GM12878 (cell line): ENCODE measurements around the gene P4HA2. TPM values are rescaled to one million over a fixed set of nuclear protein-coding genes. Genes with fewer than 3 reads are reported as not detected.
A peak's percentile ranks its signal among the peaks of the same experiment; 100 is the strongest.

Source experiments
- ATF7 ChIP-seq: fragments of 450-650 bp; IDR thresholded peaks from 2 replicates; pipeline ENCODE4 v1.6.1; 2016; ENCODE audit warnings: low read depth, mild to moderate bottlenecking
- CEBPB ChIP-seq, 2 experiments: fragments of 150-350 bp in 1 of 2; IDR thresholded peaks; 2 replicates each; pipeline ENCODE4 v1.6.1; 2012 to 2014; ENCODE audit warnings: low read depth in 2 of 2, low read length in 2 of 2, borderline replicate concordance in 1 of 2, inconsistent platforms in 1 of 2
- CEBPZ ChIP-seq: fragments of 150-350 bp; IDR thresholded peaks from 2 replicates; pipeline ENCODE4 v1.6.1; 2016; ENCODE audit warnings: low read depth, low read length
- CUX1 ChIP-seq: IDR thresholded peaks from 2 replicates; pipeline ENCODE4 v1.6.1; 2012; ENCODE audit warnings: improper control_type of control experiment, low read depth, low read length; ENCODE audit not compliant: insufficient replicate concordance
- EP300 ChIP-seq, 2 experiments: fragments of 150-350 bp in 1 of 2; IDR thresholded peaks; 2 replicates each; pipeline ENCODE4 v1.6.1; 2011 to 2012; ENCODE audit warnings: low read depth in 2 of 2, low read length in 2 of 2, borderline replicate concordance in 1 of 2, improper control_type of control experiment in 1 of 2, inconsistent platforms in 1 of 2; ENCODE audit not compliant: control insufficient read depth in 1 of 2
- GABPA ChIP-seq: IDR thresholded peaks from 2 replicates; pipeline ENCODE4 v1.6.1; 2014; ENCODE audit warnings: antibody characterized with exemption, low read depth, mild to moderate bottlenecking, inconsistent platforms
- GATAD2B ChIP-seq: fragments of 450-650 bp; conservative IDR thresholded peaks from 2 replicates; pipeline ENCODE4 v1.6.1; 2017; ENCODE audit warnings: low read depth, mild to moderate bottlenecking, moderate library complexity
- HCFC1 ChIP-seq: fragments of 150-350 bp; IDR thresholded peaks from 2 replicates; pipeline ENCODE4 v1.6.1; 2014; ENCODE audit warnings: low read length
- IRF5 ChIP-seq: fragments of 450-650 bp; IDR thresholded peaks from 2 replicates; pipeline ENCODE4 v1.6.1; 2017; ENCODE audit warnings: borderline replicate concordance
- JUND ChIP-seq: IDR thresholded peaks from 2 replicates; pipeline ENCODE4 v1.6.1; 2012; ENCODE audit warnings: low read depth, mild to moderate bottlenecking, low read length, improper control_type of control experiment, moderate library complexity
- MXI1 ChIP-seq: fragments of 150-350 bp; IDR thresholded peaks from 2 replicates; pipeline ENCODE4 v1.6.1; 2011; ENCODE audit warnings: low read depth, mild to moderate bottlenecking, inconsistent platforms, low read length, improper control_type of control experiment
- MYB ChIP-seq: fragments of 150-350 bp; IDR thresholded peaks from 2 replicates; pipeline ENCODE4 v1.6.1; 2014; ENCODE audit warnings: mild to moderate bottlenecking, low read depth, low read length, borderline replicate concordance
- NFXL1 ChIP-seq: fragments of 450-650 bp; IDR thresholded peaks from 2 replicates; pipeline ENCODE4 v1.6.1; 2017; ENCODE audit warnings: antibody characterized with exemption, mild to moderate bottlenecking, borderline replicate concordance
- RBBP5 ChIP-seq: fragments of 200-600 bp; sonication (generic); conservative IDR thresholded peaks from 2 replicates; pipeline ENCODE4 v1.6.1; 2016
- SMAD5 ChIP-seq: IDR thresholded peaks from 2 replicates; pipeline ENCODE4 v1.6.1; 2016; ENCODE audit warnings: antibody characterized with exemption, low read depth
- SP1 ChIP-seq: IDR thresholded peaks from one replicate; pipeline ENCODE4 v1.6.1; 2011; ENCODE audit warnings: low read depth, low read length
- SREBF1 ChIP-seq: IDR thresholded peaks from 2 replicates; pipeline ENCODE4 v1.6.1; 2012; ENCODE audit warnings: mild to moderate bottlenecking, low read length
- TCF7 ChIP-seq: IDR thresholded peaks from 2 replicates; pipeline ENCODE4 v1.6.1; 2014; ENCODE audit warnings: antibody characterized with exemption, borderline replicate concordance
- USF2 ChIP-seq: IDR thresholded peaks from 2 replicates; pipeline ENCODE4 v1.6.1; 2011; ENCODE audit warnings: low read depth, low read length, improper control_type of control experiment, borderline replicate concordance
- polyA plus RNA-seq, 11 experiments: library from polyadenylated mRNA; depleted of rRNA in 4 of 11; unstranded in 6 of 11; stranded (reverse) in 5 of 11; fragments of >200 nt; fragmentation: Nextera tagmentation in 4 of 11; fragmentation: Illumina TruSeq in 1 of 11; extraction: Ambion mirVana in 4 of 11; extraction: Trizol in 1 of 11; gene quantifications; 1 replicate in 1 of 11; 2 replicates in 10 of 11; pipeline versions ENCODE4 v1.2.1 to v1.2.3, GENCODE V29; 2011 to 2016; ENCODE audit warnings: inconsistent platforms in 2 of 11, missing spikeins in 2 of 11, low read depth in 1 of 11
- total RNA-seq, 4 experiments: library from RNA; depleted of rRNA in 3 of 4; stranded (reverse); fragments of >200 nt in 3 of 4; fragmentation: Illumina TruSeq in 1 of 4; extraction: Trizol in 1 of 4; gene quantifications; 2 replicates each; pipeline versions ENCODE4 v1.2.1 to v1.2.3, GENCODE V29; 2013 to 2021

P4HA2 gene
- total and polyA plus RNA-seq, 10 of the 15 experiments (the other 5 are each of a cell fraction or from before 2014, with no cell fraction given), result 4.7 to 10.9 (median 7.5) TPM

- no peak for TF ChIP-seq CUX1
- TF ChIP-seq SP1, result peak; percentile 72
- TF ChIP-seq RBBP5, result no peak
- TF ChIP-seq CEBPZ, result no peak
- TF ChIP-seq MYB, result no peak
- TF ChIP-seq HCFC1, result no peak
- no peak for TF ChIP-seq IRF5
- peak in 1 of 2 experiments; percentile 28; a peak in 1 of 4 replicates for TF ChIP-seq EP300 (IDR thresholded peaks at IDR 0.05; ENCODE audit: borderline replicate concordance in 1 of 2, control insufficient read depth in 1 of 2, low read depth in 2 of 2, low read length in 2 of 2)
- TF ChIP-seq SREBF1, result no peak
- TF ChIP-seq ATF7, result no peak; the same call in 1 of the 2 replicates
- no peak for TF ChIP-seq USF2
- no peak for TF ChIP-seq NFXL1
- peak; percentile 57; the same call in 1 of the 2 replicates for TF ChIP-seq MXI1
- TF ChIP-seq GABPA, result no peak
- no peak; the same call in 1 of the 2 replicates for TF ChIP-seq GATAD2B
- no peak for TF ChIP-seq TCF7
- no peak for TF ChIP-seq JUND
- no peak for TF ChIP-seq SMAD5
- TF ChIP-seq CEBPB (IDR thresholded peaks at IDR 0.05; ENCODE audit: borderline replicate concordance in 1 of 2, low read depth in 2 of 2, low read length in 2 of 2), result no peak
These were observed 41.3 kb upstream of the P4HA2 start (continued) for GRCh38 chr5:132268769-132269551.
